H9 (cell line): Measurements from ENCODE around the gene B4GALT6. TPM values are rescaled to one million over a fixed set of nuclear protein-coding genes. Genes with fewer than 3 reads are reported as not detected.
A peak's percentile ranks its signal among the peaks of the same experiment; 100 is the strongest.

Experiments
- DNase-seq: peaks from one replicate; pipeline ENCODE4 v3.0.0-alpha.2; 2017
- H2AFZ ChIP-seq: one replicate; pipeline ENCODE4 v1.6.1; 2013; ENCODE audit warnings: mild to moderate bottlenecking, low read length, control low read depth, moderate library complexity
- H2AK5ac ChIP-seq: 2 replicates; pipeline ENCODE4 v1.6.1; 2013; ENCODE audit warnings: low read length, control low read depth, mixed read lengths; ENCODE audit not compliant: insufficient read length
- H2BK120ac ChIP-seq: one replicate; pipeline ENCODE4 v1.6.1; 2013; ENCODE audit warnings: low read depth, mild to moderate bottlenecking, low read length, control low read depth, inconsistent platforms; ENCODE audit not compliant: poor library complexity, severe bottlenecking
- H2BK12ac ChIP-seq: 2 replicates; pipeline ENCODE4 v1.6.1; 2013; ENCODE audit warnings: low read length, control low read depth, mixed read lengths, low read depth; ENCODE audit not compliant: insufficient read length
- H2BK15ac ChIP-seq: 2 replicates; pipeline ENCODE4 v1.6.1; 2013; ENCODE audit warnings: low read depth, low read length, control low read depth
- H2BK20ac ChIP-seq: one replicate; pipeline ENCODE4 v1.6.1; 2013; ENCODE audit warnings: low read depth, mild to moderate bottlenecking, low read length, control low read depth, inconsistent platforms; ENCODE audit not compliant: poor library complexity, severe bottlenecking
- H2BK5ac ChIP-seq: 2 replicates; pipeline ENCODE4 v1.6.1; 2013; ENCODE audit warnings: low read length, control low read depth, mixed read lengths; ENCODE audit not compliant: insufficient read length
- H3K14ac ChIP-seq: 2 replicates; pipeline ENCODE4 v1.6.1; 2013; ENCODE audit warnings: low read length, control low read depth; ENCODE audit not compliant: insufficient read depth
- H3K18ac ChIP-seq: 2 replicates; pipeline ENCODE4 v1.6.1; 2013; ENCODE audit warnings: low read depth, mild to moderate bottlenecking, mixed read lengths, low read length, control low read depth; ENCODE audit not compliant: insufficient read length
- H3K23ac ChIP-seq: 2 replicates; pipeline ENCODE4 v1.6.1; 2013; ENCODE audit warnings: low read length, control low read depth, mixed read lengths, low read depth; ENCODE audit not compliant: insufficient read length
- H3K23me2 ChIP-seq: 2 replicates; pipeline ENCODE4 v1.6.1; 2013; ENCODE audit warnings: low read depth, mild to moderate bottlenecking, mixed read lengths, low read length, control low read depth; ENCODE audit not compliant: insufficient read length, poor library complexity, severe bottlenecking
- H3K27ac ChIP-seq: 2 replicates; pipeline ENCODE4 v1.5.1; 2013; ENCODE audit warnings: low read length, control low read depth, mixed read lengths, low read depth; ENCODE audit not compliant: insufficient read length
- H3K27me3 ChIP-seq: 2 replicates; pipeline ENCODE4 v1.6.1; 2013; ENCODE audit warnings: low read length, control low read depth, inconsistent platforms; ENCODE audit not compliant: insufficient read depth
- H3K4ac ChIP-seq: 2 replicates; pipeline ENCODE4 v1.6.1; 2013; ENCODE audit warnings: low read depth, mild to moderate bottlenecking, control low read depth, inconsistent platforms, low read length, moderate library complexity
- H3K4me1 ChIP-seq: 2 replicates; pipeline ENCODE4 v1.6.1; 2013; ENCODE audit warnings: low read length, control low read depth, inconsistent platforms; ENCODE audit not compliant: insufficient read depth
- H3K4me2 ChIP-seq: 2 replicates; pipeline ENCODE4 v1.6.1; 2013; ENCODE audit warnings: low read length, control low read depth, mixed read lengths; ENCODE audit not compliant: insufficient read length, insufficient read depth
- H3K56ac ChIP-seq: 2 replicates; pipeline ENCODE4 v1.6.1; 2013; ENCODE audit warnings: low read depth, mild to moderate bottlenecking, mixed read lengths, low read length, control low read depth; ENCODE audit not compliant: insufficient read length
- H3K79me1 ChIP-seq: 2 replicates; pipeline ENCODE4 v1.6.1; 2013; ENCODE audit warnings: low read depth, mild to moderate bottlenecking, moderate library complexity, low read length, control low read depth, inconsistent platforms; ENCODE audit not compliant: insufficient read depth, poor library complexity, severe bottlenecking
- H3K79me2 ChIP-seq: 2 replicates; pipeline ENCODE4 v1.6.1; 2013; ENCODE audit warnings: low read length, control low read depth, inconsistent platforms; ENCODE audit not compliant: insufficient read depth
- H3K9ac ChIP-seq: 2 replicates; pipeline ENCODE4 v1.6.1; 2013; ENCODE audit warnings: low read length, control low read depth, mixed read lengths; ENCODE audit not compliant: insufficient read length; ENCODE audit errors: extremely low read depth
- H3K9me3 ChIP-seq: one replicate; pipeline ENCODE4 v1.6.1; 2013; ENCODE audit warnings: low read depth, low read length, inconsistent platforms; ENCODE audit not compliant: control insufficient read depth
- H3T11ph ChIP-seq: one replicate; pipeline ENCODE4 v1.6.1; 2013; ENCODE audit warnings: mild to moderate bottlenecking, low read length, control low read depth, inconsistent platforms
- H4K20me1 ChIP-seq: one replicate; pipeline ENCODE4 v1.6.1; 2013; ENCODE audit not compliant: control insufficient read depth, insufficient read length, insufficient read depth
- H4K5ac ChIP-seq: 2 replicates; pipeline ENCODE4 v1.6.1; 2013; ENCODE audit warnings: low read depth, mild to moderate bottlenecking, mixed read lengths, low read length, control low read depth; ENCODE audit not compliant: insufficient read length
- H4K8ac ChIP-seq: replicated peaks from 2 replicates; pipeline ENCODE4 v1.6.1; 2013; ENCODE audit warnings: low read length, control low read depth, mixed read lengths, low read depth; ENCODE audit not compliant: insufficient read length
- H4K91ac ChIP-seq: 2 replicates; pipeline ENCODE4 v1.6.1; 2013; ENCODE audit warnings: low read depth, mild to moderate bottlenecking, moderate library complexity, mixed read lengths, low read length, control low read depth; ENCODE audit not compliant: insufficient read length
- H3K27ac Mint-ChIP-seq, 3 experiments: 2 replicates in 2 of 3; 3 replicates in 1 of 3; pipeline ENCODE4 v1.8.0; 2020 to 2021; ENCODE audit warnings: mixed read lengths in 3 of 3, mild to moderate bottlenecking in 1 of 3, moderate library complexity in 1 of 3
- H3K27me3 Mint-ChIP-seq: 2 replicates; pipeline ENCODE4 v1.8.0; 2021; ENCODE audit warnings: low read depth, mild to moderate bottlenecking, moderate library complexity, mixed read lengths
- H3K36me3 Mint-ChIP-seq, 3 experiments: 2 replicates in 2 of 3; 3 replicates in 1 of 3; pipeline ENCODE4 v1.8.0; 2020 to 2021; ENCODE audit warnings: low read depth in 3 of 3, mixed read lengths in 3 of 3; ENCODE audit not compliant: insufficient read depth in 1 of 3
- H3K4me1 Mint-ChIP-seq, 2 experiments: 2 replicates each; pipeline ENCODE4 v1.8.0; 2020; ENCODE audit warnings: mixed read lengths in 2 of 2
- H3K4me3 Mint-ChIP-seq, 2 experiments: 2 replicates in 1 of 2; 3 replicates in 1 of 2; pipeline ENCODE4 v1.8.0; 2020 to 2021; ENCODE audit warnings: mild to moderate bottlenecking in 2 of 2, mixed read lengths in 2 of 2, moderate library complexity in 1 of 2
- H3K9me3 Mint-ChIP-seq, 2 experiments: 2 replicates in 1 of 2; 3 replicates in 1 of 2; pipeline ENCODE4 v1.8.0; 2020; ENCODE audit warnings: mild to moderate bottlenecking in 2 of 2, mixed read lengths in 2 of 2, moderate library complexity in 1 of 2
- CTCF ChIP-seq: fragments of 200-600 bp; sonication (generic); conservative IDR thresholded peaks from 3 replicates; pipeline ENCODE4 v1.8.0; 2021; ENCODE audit warnings: antibody characterized with exemption, mild to moderate bottlenecking
- WGBS: extraction: QIAGEN DNeasy Blood & Tissue Kit; methylation state at CpG from one replicate; pipeline ENCODE4 v1.1.7; 2013; ENCODE audit warnings: missing lambda C conversion rate, low lambda C conversion rate, mixed read lengths; ENCODE audit not compliant: insufficient read length; ENCODE audit errors: extremely low coverage; 5-methylcytosine and 5-hydroxymethylcytosine counted together
- total RNA-seq: library from RNA; stranded (reverse); gene quantifications from 2 replicates; pipeline ENCODE4 v1.2.1, GENCODE V29; 2021

B4GALT6 gene
- total RNA-seq, 1 experiment from 2014 or later, result 34.1 TPM

GRCh38 chr18:31702449-31702848, 18.1 kb upstream of the B4GALT6 start:
- H3K23ac ChIP-seq, result no peak overlapping the region
- H2BK5ac ChIP-seq, result no peak overlapping the region
- no peak overlapping the region for H3K4ac ChIP-seq
- H4K91ac ChIP-seq, result no peak overlapping the region
- H3K79me1 ChIP-seq, result no peaks in the 10 kb centered on the region
- H3K23me2 ChIP-seq, result no peaks in the 10 kb centered on the region
- Mint-ChIP-seq H3K27me3 (no peaks in the 10 kb centered on the region), H3K27ac (peak overlapping the region; percentile 20 to 43 (median 29); a peak in 2 of 7 replicates), H3K9me3 (peaks cover 10 to 12% of the 10 kb centered on the region in 2 experiments; a peak in 4 of 5 replicates), H3K4me1 (peaks cover 21% of the 10 kb centered on the region in 2 experiments), H3K4me3 (no peak overlapping the region), H3K36me3 (peaks cover 0 to 11% (median 7%) of the 10 kb centered on the region in 3 experiments; a peak in 4 of 7 replicates)
- no peak overlapping the region for H2BK15ac ChIP-seq
- no peak overlapping the region for H3K4me2 ChIP-seq
- H3K9me3 ChIP-seq, result no peaks in the 10 kb centered on the region
- H3K9ac ChIP-seq, result no peak overlapping the region
- no peak overlapping the region for H2BK120ac ChIP-seq
- H4K20me1 ChIP-seq, result no peaks in the 10 kb centered on the region
- DNase-seq, result no peak
- no peak overlapping the region for H2AK5ac ChIP-seq
- H4K8ac ChIP-seq, result no peak overlapping the region
- no peak overlapping the region for H4K5ac ChIP-seq
- no peak overlapping the region for H2BK20ac ChIP-seq
- no peaks in the 10 kb centered on the region for H3K79me2 ChIP-seq
- H3K27me3 ChIP-seq, result no peaks in the 10 kb centered on the region
- no peak overlapping the region for H3K14ac ChIP-seq
- no peak overlapping the region for H3T11ph ChIP-seq
- TF ChIP-seq CTCF, result no peak
- no CpG with 5 or more reads among the region's 3 CpGs for WGBS
- H3K27ac ChIP-seq, result no peak overlapping the region
- H2AFZ ChIP-seq, result no peak overlapping the region
- no peak overlapping the region for H2BK12ac ChIP-seq
- H3K56ac ChIP-seq, result no peak overlapping the region
- H3K4me1 ChIP-seq, result peaks cover 6% of the 10 kb centered on the region; the same call in 1 of the 2 replicates
- H3K18ac ChIP-seq, result no peak overlapping the region
